Activated CD8-positive, alpha-beta memory T cell treated with anti-CD3 and anti-CD28 coated beads for 1 hour (primary cell): Measurements from ENCODE around the gene COX6B1.
"Not testable (repeated sequence)": the region's sequence is repeated elsewhere in the genome, so short reads cannot be mapped to it uniquely, and the experiment has no call there.

ENCODE experiments used
- DNase-seq, 2 donors: peaks; one replicate each; pipeline ENCODE4 v3.0.0-alpha.2; 2020; ENCODE audit warnings: low read depth in 1 of 2; ENCODE audit errors: extremely low read depth in 1 of 2

Gene COX6B1

GRCh38 chr19:35665157-35665556, 17.0 kb downstream of the COX6B1 start:
- no peak for DNase-seq

GRCh38 chr19:35665604-35666003, 17.5 kb downstream of the COX6B1 start:
- no peak for DNase-seq

- no peak for DNase-seq
These were observed 18.3 kb downstream of the COX6B1 start, which contains the start of gene UPK1A for GRCh38 chr19:35666251-35666913. TSS of gene UPK1A (plus strand) at chr19:35666517. CDS start at chr19:35666813, 296 bp downstream.

- DNase-seq = no peak
These were observed 21.4 kb downstream of the COX6B1 start for GRCh38 chr19:35669566-35669965.

GRCh38 chr19:35669974-35670373, 21.9 kb downstream of the COX6B1 start:
- DNase-seq = no peak

- no peak for DNase-seq
These were observed 22.6 kb downstream of the COX6B1 start for GRCh38 chr19:35670686-35671085.

- DNase-seq = no peak
These were observed 23.7 kb downstream of the COX6B1 start for GRCh38 chr19:35671818-35672217.

- peak in 1 of 2 donors; percentile 17 for DNase-seq
These were observed 25.1 kb downstream of the COX6B1 start for GRCh38 chr19:35673121-35673804.

GRCh38 chr19:35675589-35676140, 27.5 kb downstream of the COX6B1 start:
- DNase-seq = no peak

- DNase-seq = no peak
These were observed 41.7 kb downstream of the COX6B1 start for GRCh38 chr19:35689836-35690235.

GRCh38 chr19:35691106-35691505, 43.0 kb downstream of the COX6B1 start:
- DNase-seq = not testable (repeated sequence)

GRCh38 chr19:35692010-35692409, 43.9 kb downstream of the COX6B1 start:
- DNase-seq = no peak

- DNase-seq = no peak
These were observed 45.3 kb downstream of the COX6B1 start for GRCh38 chr19:35693422-35693821.

GRCh38 chr19:35693835-35694599, 45.9 kb downstream of the COX6B1 start:
- peak; percentile 80 to 85 for DNase-seq

- DNase-seq = no peak
These were observed 47.8 kb downstream of the COX6B1 start for GRCh38 chr19:35695895-35696422.

GRCh38 chr19:35696835-35697234, 48.7 kb downstream of the COX6B1 start:
- DNase-seq = no peak

- peak; percentile 85 to 86 for DNase-seq
These were observed 54.3 kb downstream of the COX6B1 start for GRCh38 chr19:35702223-35703012.

- DNase-seq = no peak
These were observed 55.2 kb downstream of the COX6B1 start for GRCh38 chr19:35703343-35703742.

GRCh38 chr19:35704218-35704617, 56.1 kb downstream of the COX6B1 start, which contains the start of gene ZBTB32:
TSS of gene ZBTB32 (plus strand) at chr19:35704558. CDS start at chr19:35714627, 10,069 bp downstream.
- DNase-seq = no peak
